Measurements from ENCODE around the gene NDUFA8. TPM values are rescaled to one million over a fixed set of nuclear protein-coding genes. Genes with fewer than 3 reads are reported as not detected.

Gene NDUFA8
- total RNA-seq, 1 experiment from 2014 or later = 60.7 TPM

GRCh38 chr9:122188369-122188768 is 28.8 kb upstream of the NDUFA8 start:
- H2BK12ac ChIP-seq (ENCODE audit: insufficient read length, low read depth, low read length) = no peak overlapping the region
- no peak overlapping the region for H3K4me3 Mint-ChIP-seq
- no peak overlapping the region for H3K56ac ChIP-seq (ENCODE audit: insufficient read length, low read depth, low read length)
- H3K27ac ChIP-seq (ENCODE audit: insufficient read length, low read depth, low read length) = no peak overlapping the region
- no peaks in the 10 kb centered on the region for H3K79me1 ChIP-seq (ENCODE audit: insufficient read depth, low read depth, low read length, poor library complexity, severe bottlenecking)
- H3K14ac ChIP-seq (ENCODE audit: insufficient read depth, low read length) = no peak overlapping the region
- no peaks in the 10 kb centered on the region for H4K20me1 ChIP-seq (ENCODE audit: control insufficient read depth, insufficient read depth, insufficient read length)
- H2BK15ac ChIP-seq (ENCODE audit: low read depth, low read length) = no peak overlapping the region
- H3K4ac ChIP-seq (ENCODE audit: low read depth, low read length) = no peak overlapping the region
- no CpG with 5 or more reads among the region's 6 CpGs for WGBS (ENCODE audit: extremely low coverage, insufficient read length, low lambda C conversion rate)
- no peaks in the 10 kb centered on the region for H3K9me3 Mint-ChIP-seq
- H3K27me3 ChIP-seq (ENCODE audit: insufficient read depth, low read length) = no peaks in the 10 kb centered on the region
- H2AK5ac ChIP-seq (ENCODE audit: insufficient read length, low read length) = no peak overlapping the region
- no peak for TF ChIP-seq CTCF (conservative IDR thresholded peaks at IDR 0.05)
- no peak overlapping the region for H4K8ac ChIP-seq (replicated peaks; ENCODE audit: insufficient read length, low read depth, low read length)
- no peaks in the 10 kb centered on the region; a peak in 1 of 7 replicates for H3K36me3 Mint-ChIP-seq (ENCODE audit: insufficient read depth in 1 of 3, low read depth in 3 of 3)
- H3K18ac ChIP-seq (ENCODE audit: insufficient read length, low read depth, low read length) = no peak overlapping the region
- H2BK5ac ChIP-seq (ENCODE audit: insufficient read length, low read length) = no peak overlapping the region
- no peak overlapping the region for H3T11ph ChIP-seq (ENCODE audit: low read length)
- no peak for DNase-seq
- H3K4me2 ChIP-seq (ENCODE audit: insufficient read depth, insufficient read length, low read length) = no peak overlapping the region
- peaks cover 5% of the 10 kb centered on the region for H3K27me3 Mint-ChIP-seq (ENCODE audit: low read depth)
- H3K4me1 ChIP-seq (ENCODE audit: insufficient read depth, low read length) = no peaks in the 10 kb centered on the region
- peaks cover 17 to 19% of the 10 kb centered on the region in 2 experiments for H3K4me1 Mint-ChIP-seq
- no peak overlapping the region for H2BK20ac ChIP-seq (ENCODE audit: low read depth, low read length, poor library complexity, severe bottlenecking)
- H3K23me2 ChIP-seq (ENCODE audit: insufficient read length, low read depth, low read length, poor library complexity, severe bottlenecking) = no peaks in the 10 kb centered on the region
- no peaks in the 10 kb centered on the region for H3K9me3 ChIP-seq (ENCODE audit: control insufficient read depth, low read depth, low read length)
- no peaks in the 10 kb centered on the region for H3K79me2 ChIP-seq (ENCODE audit: insufficient read depth, low read length)
- no peak overlapping the region for H3K27ac Mint-ChIP-seq
- H4K91ac ChIP-seq (ENCODE audit: insufficient read length, low read depth, low read length) = no peak overlapping the region
- H3K9ac ChIP-seq (ENCODE audit: extremely low read depth, insufficient read length, low read length) = no peak overlapping the region
- H2BK120ac ChIP-seq (ENCODE audit: low read depth, low read length, poor library complexity, severe bottlenecking) = no peak overlapping the region
- H2AFZ ChIP-seq (ENCODE audit: low read length) = no peak overlapping the region
- H3K23ac ChIP-seq (ENCODE audit: insufficient read length, low read depth, low read length) = no peak overlapping the region
- no peak overlapping the region for H4K5ac ChIP-seq (ENCODE audit: insufficient read length, low read depth, low read length)

Data from H9 (cell line).